Activated CD8-positive, alpha-beta memory T cell treated with anti-CD3 and anti-CD28 coated beads for 36 hours (primary cell): ENCODE data around the gene ZNF71. TPM values are rescaled to one million over a fixed set of nuclear protein-coding genes. Genes with fewer than 3 reads are reported as not detected.

Experiments
- CTCF ChIA-PET: fragments of 350-600 bp; sonication (Branson Sonifier 250); formaldehyde crosslinking; loops from one replicate; lab custom pipeline; 2021; ENCODE audit warnings: antibody characterized with exemption; lab: Charles Lee
- POLR2A ChIA-PET: fragments of 350-600 bp; sonication (Branson Sonifier 250); formaldehyde crosslinking; loops from one replicate; lab custom pipeline; 2021; ENCODE audit warnings: antibody characterized with exemption; lab: Charles Lee
- total RNA-seq, 2 experiments: library from RNA; stranded (reverse); gene quantifications; one replicate each; pipeline ENCODE4 v1.2.3, GENCODE V29; 2021

ZNF71 gene
- total RNA-seq = 1 to 10 TPM; 6.7 to 6.9 TPM

GRCh38 chr19:56594783-56595547, at the start of gene ZNF71:
ZNF71 (plus strand) TSS chr19:56595302; CDS start chr19:56601559, 6,257 bp downstream.
- ChIA-PET CTCF (interaction anchor here (0.6 kb wide), 1 partner anchor 200 kb away, joined by 3 read pairs; no protein-coding TSS in a partner anchor), POLR2A (interaction anchor here (0.7 kb wide), 1 partner anchor 151 kb away, joined by 3 read pairs; no protein-coding TSS in a partner anchor)

GRCh38 chr19:56547535-56547934, 47.6 kb upstream of the ZNF71 start:
- POLR2A ChIA-PET = no interaction called here
- CTCF ChIA-PET = no interaction called here

- CTCF ChIA-PET = no interaction called here
- POLR2A ChIA-PET = no interaction called here
Measured at GRCh38 chr19:56554272-56554869, 40.7 kb upstream of the ZNF71 start.

GRCh38 chr19:56562766-56563165, 32.3 kb upstream of the ZNF71 start:
- ChIA-PET CTCF (no interaction called here), POLR2A (no interaction called here)

GRCh38 chr19:56566904-56567273, 28.2 kb upstream of the ZNF71 start:
- ChIA-PET POLR2A (no interaction called here), CTCF (no interaction called here)

- CTCF ChIA-PET = no interaction called here
Measured at GRCh38 chr19:56567274-56568120, 27.6 kb upstream of the ZNF71 start, which contains the start of gene ZNF470. ZNF470 (plus strand) TSS chr19:56567468; CDS start chr19:56570312, 2,844 bp downstream.

GRCh38 chr19:56572589-56572988, 22.5 kb upstream of the ZNF71 start:
- CTCF ChIA-PET = no interaction called here
- POLR2A ChIA-PET = no interaction called here

More at GRCh38 chr19:56567274-56568120, 27.6 kb upstream of the ZNF71 start, which contains the start of gene ZNF470:
- POLR2A ChIA-PET = no interaction called here

- ChIA-PET POLR2A (no interaction called here), CTCF (no interaction called here)
Measured at GRCh38 chr19:56573914-56574313, 21.2 kb upstream of the ZNF71 start.

- ChIA-PET POLR2A (no interaction called here), CTCF (no interaction called here)
Measured at GRCh38 chr19:56577719-56578602, 17.1 kb upstream of the ZNF71 start.

- CTCF ChIA-PET = interaction anchor here (0.6 kb wide), 1 partner anchor 200 kb away, joined by 3 read pairs; no protein-coding TSS in a partner anchor
- POLR2A ChIA-PET = no interaction called here
Measured at GRCh38 chr19:56594446-56594782, 688 bp upstream of the ZNF71 start.

- ChIA-PET CTCF (no interaction called here), POLR2A (interaction anchor here (0.7 kb wide), 1 partner anchor 152 kb away, joined by 3 read pairs; no protein-coding TSS in a partner anchor)
Measured at GRCh38 chr19:56595548-56595899, 422 bp downstream of the ZNF71 start.

- ChIA-PET CTCF (no interaction called here), POLR2A (no interaction called here)
Measured at GRCh38 chr19:56596676-56597075, 1.6 kb downstream of the ZNF71 start.

- ChIA-PET POLR2A (no interaction called here), CTCF (no interaction called here)
Measured at GRCh38 chr19:56597696-56598095, 2.6 kb downstream of the ZNF71 start.

- ChIA-PET POLR2A (no interaction called here), CTCF (no interaction called here)
Measured at GRCh38 chr19:56601375-56601774, 6.3 kb downstream of the ZNF71 start.

GRCh38 chr19:56603829-56604228, 8.7 kb downstream of the ZNF71 start:
- ChIA-PET POLR2A (no interaction called here), CTCF (no interaction called here)

GRCh38 chr19:56608274-56608964, 13.3 kb downstream of the ZNF71 start:
- CTCF ChIA-PET = no interaction called here
- POLR2A ChIA-PET = no interaction called here

- CTCF ChIA-PET = no interaction called here
Measured at GRCh38 chr19:56611288-56611687, 16.2 kb downstream of the ZNF71 start.

GRCh38 chr19:56612737-56613136, 17.6 kb downstream of the ZNF71 start:
- CTCF ChIA-PET = no interaction called here

More at GRCh38 chr19:56611288-56611687, 16.2 kb downstream of the ZNF71 start:
- POLR2A ChIA-PET = no interaction called here

More at GRCh38 chr19:56612737-56613136, 17.6 kb downstream of the ZNF71 start:
- POLR2A ChIA-PET = no interaction called here
